IPS-20b (cell line): Measurements from ENCODE around the gene TRMT10C.
"Not testable (repeated sequence)": the region's sequence is repeated elsewhere in the genome, so short reads cannot be mapped to it uniquely, and the experiment has no call there.

Experiments
- H3K27ac ChIP-seq: one replicate; pipeline ENCODE4 v1.5.1; 2013; ENCODE audit warnings: low read length
- H3K27me3 ChIP-seq: 2 replicates; pipeline ENCODE4 v1.6.1; 2013; ENCODE audit warnings: mild to moderate bottlenecking, low read length, inconsistent platforms; ENCODE audit not compliant: insufficient read depth
- H3K36me3 ChIP-seq: 2 replicates; pipeline ENCODE4 v1.6.1; 2013; ENCODE audit warnings: low read depth, mild to moderate bottlenecking, inconsistent platforms, low read length, moderate library complexity; ENCODE audit not compliant: insufficient read depth
- H3K4me1 ChIP-seq: 2 replicates; pipeline ENCODE4 v1.6.1; 2013; ENCODE audit warnings: mild to moderate bottlenecking, control low read depth, inconsistent platforms, low read length, moderate library complexity; ENCODE audit not compliant: insufficient read depth
- H3K4me3 ChIP-seq: 2 replicates; pipeline ENCODE4 v1.5.1; 2013; ENCODE audit warnings: mild to moderate bottlenecking, low read length, inconsistent platforms
- H3K9ac ChIP-seq: 2 replicates; pipeline ENCODE4 v1.6.1; 2013; ENCODE audit warnings: low read depth, mild to moderate bottlenecking, inconsistent platforms, low read length, moderate library complexity
- H3K9me3 ChIP-seq: 2 replicates; pipeline ENCODE4 v1.6.1; 2013; ENCODE audit warnings: mild to moderate bottlenecking, low read depth, low read length, inconsistent platforms; ENCODE audit not compliant: insufficient read depth

Gene TRMT10C

GRCh38 chr3:101551359-101552081, 10.1 kb upstream of the TRMT10C start:
- H3K9me3 ChIP-seq = peaks cover 11% of the 10 kb centered on the region
- not testable (repeated sequence) for H3K4me3 ChIP-seq, H3K4me1 ChIP-seq, H3K27me3 ChIP-seq, H3K27ac ChIP-seq, H3K36me3 ChIP-seq, H3K9ac ChIP-seq

- H3K4me1 ChIP-seq, H3K4me3 ChIP-seq, H3K36me3 ChIP-seq, H3K27ac ChIP-seq, H3K27me3 ChIP-seq, H3K9ac ChIP-seq: not testable (repeated sequence)
- peaks cover 11% of the 10 kb centered on the region for H3K9me3 ChIP-seq
Measured at GRCh38 chr3:101553381-101553780, 8.3 kb upstream of the TRMT10C start.

- H3K27me3 ChIP-seq = no peaks in the 10 kb centered on the region
- H3K9ac ChIP-seq = no peak overlapping the region; the same call in 1 of the 2 replicates
- H3K4me1 ChIP-seq = peaks cover 4% of the 10 kb centered on the region; the same call in 1 of the 2 replicates
- no peak overlapping the region for H3K27ac ChIP-seq
- H3K4me3 ChIP-seq = no peak overlapping the region
- peaks cover 7% of the 10 kb centered on the region; the same call in 1 of the 2 replicates for H3K9me3 ChIP-seq
- no peaks in the 10 kb centered on the region for H3K36me3 ChIP-seq
Measured at GRCh38 chr3:101556064-101556463, 5.6 kb upstream of the TRMT10C start.

DNA sequence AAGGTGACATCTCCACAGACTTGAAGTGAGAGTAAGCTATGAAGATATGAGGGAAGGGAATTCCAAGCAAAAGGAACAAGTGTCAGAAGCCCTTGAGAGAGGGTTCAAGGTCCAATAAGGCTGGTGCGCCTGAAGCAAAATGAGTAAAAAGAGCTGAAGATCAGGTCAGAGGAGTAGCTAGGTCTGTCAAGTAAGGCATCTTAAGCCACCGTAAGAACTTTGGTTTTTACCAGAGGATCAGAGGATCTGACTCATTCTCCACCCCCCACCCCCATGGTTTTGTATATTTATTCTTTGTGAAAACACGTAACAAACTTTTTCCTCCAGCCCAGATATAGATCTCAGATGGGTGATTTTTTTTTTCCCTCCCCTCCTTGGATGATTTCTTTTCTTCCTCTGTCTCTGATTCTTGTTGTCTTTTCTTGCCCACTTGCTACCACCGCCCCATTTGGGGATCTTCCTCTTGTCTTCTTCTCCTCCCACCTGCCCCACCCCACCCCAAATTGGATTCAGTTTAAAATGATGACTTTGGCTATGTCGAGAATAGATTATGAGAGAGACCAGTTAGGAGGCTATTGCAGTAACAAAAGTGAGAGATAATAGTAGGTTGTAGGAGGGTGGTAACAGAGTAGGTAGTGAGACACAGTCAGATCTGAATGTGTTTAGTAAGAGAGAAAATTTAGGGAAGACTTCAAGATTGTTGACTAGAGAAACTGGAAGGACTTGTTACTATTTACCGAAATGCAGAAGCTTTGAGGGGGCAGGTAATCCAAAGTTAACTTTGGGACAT, 6.1 kb downstream of the TRMT10C start:
- Histone ChIP-seq H3K9ac (no peak overlapping the region), H3K4me1 (0 out of 2 replicates have a peak, but pooled peaks cover 3% of the 10 kb centered on the region), H3K27me3 (no peaks in the 10 kb centered on the region), H3K36me3 (peaks cover 33% of the 10 kb centered on the region), H3K9me3 (no peaks in the 10 kb centered on the region), H3K27ac (no peak overlapping the region), H3K4me3 (no peak overlapping the region)

DNA sequence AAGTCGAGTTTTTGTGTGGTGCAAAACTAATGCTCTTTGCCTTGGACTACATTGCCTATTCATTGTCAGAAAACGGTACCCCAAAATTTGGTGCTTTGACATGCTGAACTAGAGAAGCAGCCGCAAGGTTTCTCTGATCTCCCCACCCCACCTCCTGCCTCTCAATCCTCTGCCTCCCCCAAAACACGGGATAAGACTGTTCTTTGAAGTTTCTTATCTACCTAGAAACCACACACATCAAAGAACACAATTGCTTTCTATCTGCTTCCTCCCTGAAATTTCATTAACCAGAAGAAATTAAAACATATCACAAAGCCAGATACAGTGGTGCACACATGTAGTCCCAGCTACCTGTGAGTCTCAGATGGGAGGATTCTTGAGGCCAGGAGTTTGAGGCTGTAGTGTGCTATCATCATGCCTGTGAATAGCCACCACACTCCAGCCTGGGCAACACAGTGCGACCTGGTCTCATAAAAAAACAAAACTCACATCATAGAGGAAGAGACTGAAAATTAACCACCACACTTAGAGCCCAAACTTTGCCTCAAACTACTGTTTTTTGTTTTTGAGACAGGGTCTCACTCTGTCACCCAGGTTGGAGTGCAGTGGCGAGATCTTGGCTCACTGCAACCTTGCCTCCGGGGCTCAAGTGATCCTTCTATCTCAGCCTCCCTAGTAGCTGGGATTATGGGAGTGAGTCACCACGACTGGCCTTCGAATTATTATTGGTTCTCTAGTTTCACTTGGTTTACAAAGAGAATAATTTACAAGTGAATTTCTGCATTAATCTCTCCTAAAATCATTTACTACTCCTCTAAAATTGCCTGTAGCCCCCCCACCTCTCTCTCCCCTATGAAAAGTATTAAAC, 9.6 kb downstream of the TRMT10C start:
- no peaks in the 10 kb centered on the region for H3K27me3 ChIP-seq
- H3K9me3 ChIP-seq = no peaks in the 10 kb centered on the region
- H3K9ac ChIP-seq = no peak overlapping the region
- no peak overlapping the region for H3K4me3 ChIP-seq
- H3K36me3 ChIP-seq = peaks cover 14% of the 10 kb centered on the region
- H3K4me1 ChIP-seq = 0 out of 2 replicates have a peak, but pooled peaks cover 5% of the 10 kb centered on the region
- no peak overlapping the region for H3K27ac ChIP-seq

DNA sequence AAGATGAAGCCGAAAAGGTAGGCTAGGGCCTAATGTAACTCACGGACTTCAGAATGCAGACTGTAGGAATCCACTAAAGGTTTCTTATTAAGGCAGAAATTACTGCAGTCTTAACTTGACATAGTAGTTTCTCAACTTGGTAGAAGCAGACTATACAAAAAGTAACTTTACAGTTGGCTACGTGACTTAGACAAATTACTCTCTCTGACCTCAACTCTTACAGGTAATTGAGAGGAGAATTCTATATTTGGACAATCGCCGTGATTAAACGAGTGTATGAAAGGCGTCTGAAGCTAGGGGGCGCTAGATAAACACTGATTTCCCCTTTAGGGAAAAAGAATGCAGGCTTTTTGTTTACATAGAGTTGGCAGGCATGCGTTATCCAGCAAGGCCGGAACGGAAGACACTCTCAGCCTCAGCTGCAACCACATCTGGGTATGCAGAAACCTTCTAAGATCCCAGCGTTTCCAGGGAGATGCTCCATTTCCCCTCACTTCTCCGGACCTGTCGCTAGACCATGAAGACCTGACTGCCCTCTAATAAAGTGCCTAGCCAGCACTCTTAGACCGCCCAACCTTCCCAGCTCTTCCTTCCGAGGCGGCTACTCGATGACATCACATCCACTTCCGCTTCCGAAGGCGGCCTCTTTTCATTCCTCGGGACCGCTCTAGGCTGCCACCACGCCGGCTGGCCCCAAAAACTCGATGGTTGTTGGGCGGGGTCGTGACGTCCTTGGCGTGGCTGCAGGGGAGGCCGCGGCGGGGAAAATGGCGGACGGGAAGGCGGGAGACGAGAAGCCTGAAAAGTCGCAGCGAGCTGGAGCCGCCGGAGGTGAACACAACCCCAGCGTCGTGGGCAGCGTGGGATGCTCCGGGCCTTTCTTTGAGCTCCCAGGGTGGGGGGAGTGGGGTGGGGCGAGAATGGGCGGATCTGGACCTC, 12.1 kb downstream of the TRMT10C start, which contains the start of gene PCNP:
Gene PCNP, plus strand, starts transcription at position 732 of the 939 bp plus-strand sequence. Its CDS starts 36 bp downstream, at position 768.
- Histone ChIP-seq H3K9me3 (no peaks in the 10 kb centered on the region), H3K4me1 (0 out of 2 replicates have a peak, but pooled peaks cover 5% of the 10 kb centered on the region), H3K9ac (peak within 1 kb of the TSS; percentile 97), H3K27me3 (no peaks in the 10 kb centered on the region), H3K27ac (peak within 1 kb of the TSS; percentile 49), H3K36me3 (peaks cover 11% of the 10 kb centered on the region), H3K4me3 (peak within 1 kb of the TSS; percentile 90)

DNA sequence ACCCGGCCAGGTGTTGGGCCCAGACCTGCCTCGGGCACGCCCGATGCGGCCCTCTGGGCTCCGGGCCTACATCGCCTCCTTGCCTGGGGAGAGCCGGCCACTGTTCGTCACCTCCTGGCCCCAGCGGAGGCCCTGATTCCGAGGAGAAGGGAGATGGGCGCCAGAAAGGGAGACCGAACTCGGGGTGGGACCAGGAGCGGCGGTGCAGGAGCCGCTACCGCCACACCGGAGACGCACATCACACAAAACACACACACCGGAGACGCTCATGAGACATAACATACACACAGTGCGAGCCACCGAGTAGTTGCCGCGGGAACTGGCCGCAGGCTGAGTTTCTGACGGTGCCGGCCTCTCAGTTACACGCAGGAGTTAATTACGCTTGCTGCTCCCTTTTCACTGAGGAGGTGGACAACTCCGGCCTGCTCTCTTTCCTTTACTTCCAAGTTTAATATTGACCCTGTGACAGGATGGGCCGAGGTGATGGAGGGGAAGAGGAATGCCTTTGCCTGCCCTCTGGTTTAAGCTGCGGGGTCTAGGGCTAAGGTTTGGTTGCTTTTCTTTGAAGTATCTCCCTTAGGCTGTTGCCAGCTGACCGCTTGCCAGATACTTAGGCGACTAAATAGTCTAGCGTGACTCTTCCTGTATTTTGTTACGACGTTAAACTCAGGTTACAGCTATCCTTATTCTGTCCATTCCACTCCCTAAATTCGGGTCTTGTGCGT, 12.9 kb downstream of the TRMT10C start:
- H3K9ac ChIP-seq = peak overlapping the region; percentile 97
- no peaks in the 10 kb centered on the region for H3K9me3 ChIP-seq
- peak overlapping the region; percentile 49 for H3K27ac ChIP-seq
- H3K4me3 ChIP-seq = peak overlapping the region; percentile 90
- no peaks in the 10 kb centered on the region for H3K27me3 ChIP-seq
- H3K36me3 ChIP-seq = peaks cover 19% of the 10 kb centered on the region
- H3K4me1 ChIP-seq = 0 out of 2 replicates have a peak, but pooled peaks cover 5% of the 10 kb centered on the region

DNA sequence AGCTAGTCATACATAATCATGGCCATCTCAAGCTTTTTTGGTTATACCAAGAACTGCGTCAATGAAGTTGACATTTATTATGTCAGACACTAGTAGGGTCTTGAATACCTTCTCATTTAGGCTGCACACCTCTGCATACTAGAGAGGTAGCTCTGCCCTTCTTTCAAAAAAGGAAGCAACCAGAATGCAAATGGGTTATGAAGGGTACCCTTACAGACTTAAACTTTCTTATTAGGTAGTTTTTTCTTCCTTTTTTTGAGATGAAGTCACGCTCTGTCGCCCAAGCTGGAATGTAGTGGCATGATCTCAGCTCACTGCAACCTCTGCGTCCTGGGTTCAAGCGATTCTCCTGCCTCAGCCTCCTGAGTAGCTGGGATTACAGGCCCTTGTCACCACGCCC, 15.6 kb downstream of the TRMT10C start:
- 0 out of 2 replicates have a peak, but pooled peaks cover 5% of the 10 kb centered on the region for H3K4me1 ChIP-seq
- no peaks in the 10 kb centered on the region for H3K9me3 ChIP-seq
- H3K9ac ChIP-seq = no peak overlapping the region
- H3K4me3 ChIP-seq = no peak overlapping the region
- H3K27me3 ChIP-seq = no peaks in the 10 kb centered on the region
- peaks cover 32% of the 10 kb centered on the region for H3K36me3 ChIP-seq
- H3K27ac ChIP-seq = no peak overlapping the region

DNA sequence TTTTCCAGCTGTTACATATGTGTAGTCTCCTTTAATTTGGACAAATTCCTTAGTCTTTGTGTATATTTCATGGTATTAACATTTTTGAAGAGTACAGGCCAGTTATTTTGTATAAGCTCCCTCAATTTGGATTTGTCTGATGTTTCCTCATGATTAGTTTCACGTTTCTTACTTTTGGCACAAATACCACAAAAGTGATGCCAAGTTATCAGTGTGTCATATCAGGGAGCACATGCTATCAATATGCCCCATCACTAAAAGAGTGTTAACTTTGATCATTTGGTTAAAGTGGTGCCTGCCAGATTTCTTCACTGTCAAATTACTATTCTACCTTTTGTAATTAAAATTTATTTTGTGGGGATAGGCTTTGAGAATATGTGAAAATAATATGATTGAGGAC, 26.9 kb downstream of the TRMT10C start:
- Histone ChIP-seq H3K4me3 (no peak overlapping the region), H3K4me1 (no peaks in the 10 kb centered on the region), H3K36me3 (peaks cover 94% of the 10 kb centered on the region), H3K9me3 (no peaks in the 10 kb centered on the region), H3K9ac (no peak overlapping the region), H3K27ac (no peak overlapping the region), H3K27me3 (no peaks in the 10 kb centered on the region)

GRCh38 chr3:101591071-101591470, 29.4 kb downstream of the TRMT10C start:
- no peaks in the 10 kb centered on the region for H3K9me3 ChIP-seq
- no peak overlapping the region for H3K4me3 ChIP-seq
- no peak overlapping the region for H3K9ac ChIP-seq
- no peak overlapping the region for H3K27ac ChIP-seq
- H3K4me1 ChIP-seq = no peaks in the 10 kb centered on the region
- H3K36me3 ChIP-seq = peaks cover 88% of the 10 kb centered on the region
- H3K27me3 ChIP-seq = no peaks in the 10 kb centered on the region
